HepG2 (cell line): ENCODE measurements around the gene SLC5A6. TPM values are rescaled to one million over a fixed set of nuclear protein-coding genes. Genes with fewer than 3 reads are reported as not detected.
A peak's percentile ranks its signal among the peaks of the same experiment; 100 is the strongest.

Experiments used
- ATAC-seq: fragments of 200-7000 bp; cut with Tn5 transposase; 3 replicates; pipeline ENCODE4 v1.9.1; 2020; ENCODE audit warnings: mild to moderate bottlenecking, moderate library complexity
- BruUV-seq: library from RNA; stranded (reverse); fragments of 400-500 nt; replicated peaks from 2 replicates; lab custom pipeline; 2021; lab: Mats Ljungman, UMichigan
- CTCF ChIA-PET: fragments of 300-600 bp; formaldehyde crosslinking; extraction: SDS; loops from one replicate; lab custom pipeline; 2021; ENCODE audit warnings: low total read pairs, inconsistent platforms, low intra/inter-chr PET ratio; lab: Yijun Ruan, JAX
- POLR2A ChIA-PET: fragments of 350-600 bp; sonication (Branson Sonifier 250); formaldehyde crosslinking; loops from one replicate; lab custom pipeline; 2020; ENCODE audit warnings: antibody characterized with exemption, inconsistent platforms; lab: Yijun Ruan, JAX
- DNase-seq: peaks from one replicate; pipeline ENCODE4 v3.0.0-alpha.2; 2015; ENCODE audit warnings: low spot score
- FAIRE-seq: peaks from 3 replicates; lab custom pipeline; 2011; peaks lifted over from hg19 to GRCh38; lab: Jason Lieb, UNC
- H2AFZ ChIP-seq: one replicate; pipeline ENCODE4 v1.6.1; 2011; ENCODE audit warnings: low read length, inconsistent platforms
- H3K27ac ChIP-seq: fragments of 300-600 bp; 3 replicates; pipeline ENCODE4 v1.8.0; 2011; ENCODE audit warnings: mixed run types, mild to moderate bottlenecking, mixed read lengths, low read length, inconsistent platforms; ENCODE audit not compliant: insufficient read depth; ENCODE audit errors: extremely low read length
- H3K27me3 ChIP-seq, 2 experiments: fragments of 200-600 bp in 1 of 2; 2 replicates in 1 of 2; 3 replicates in 1 of 2; pipeline versions ENCODE4 v1.6.0 to v1.8.0; 2011; ENCODE audit warnings: low read length in 2 of 2, mild to moderate bottlenecking in 2 of 2, moderate library complexity in 2 of 2, inconsistent platforms in 1 of 2; ENCODE audit not compliant: insufficient read depth in 2 of 2, control insufficient read depth in 1 of 2
- H3K36me3 ChIP-seq, 2 experiments: fragments of 200-600 bp in 1 of 2; replicated peaks in 1 of 2; 2 replicates in 1 of 2; 3 replicates in 1 of 2; pipeline versions ENCODE4 v1.5.1 to v1.8.0; 2011; ENCODE audit warnings: low read length in 2 of 2, inconsistent platforms in 1 of 2; ENCODE audit not compliant: insufficient read depth in 2 of 2, control insufficient read depth in 1 of 2
- H3K4me1 ChIP-seq: 2 replicates; pipeline ENCODE4 v1.5.1; 2012; ENCODE audit warnings: low read length, inconsistent platforms; ENCODE audit not compliant: insufficient read depth
- H3K4me2 ChIP-seq: 2 replicates; pipeline ENCODE4 v1.6.0; 2011; ENCODE audit warnings: low read depth, low read length, inconsistent platforms
- H3K4me3 ChIP-seq, 3 experiments: fragments of 200-600 bp in 1 of 3; sonication (generic), shearing (Covaris generic) in 1 of 3; replicated peaks in 1 of 3; 2 replicates each; pipeline ENCODE4 v1.5.1; 2011 to 2016; ENCODE audit warnings: low read length in 3 of 3, inconsistent platforms in 2 of 3, low read depth in 2 of 3, mild to moderate bottlenecking in 2 of 3, control low read depth in 1 of 3, mixed read lengths in 1 of 3; ENCODE audit not compliant: insufficient read depth in 1 of 3
- H3K79me2 ChIP-seq: one replicate; pipeline ENCODE4 v1.6.1; 2011; ENCODE audit warnings: low read length, inconsistent platforms; ENCODE audit not compliant: insufficient read depth
- H3K9ac ChIP-seq: 2 replicates; pipeline ENCODE4 v1.6.0; 2011; ENCODE audit warnings: mild to moderate bottlenecking, low read depth, low read length, inconsistent platforms; ENCODE audit not compliant: insufficient read depth
- H3K9me3 ChIP-seq: 2 replicates; pipeline ENCODE4 v1.5.1; 2012; ENCODE audit warnings: mild to moderate bottlenecking, low read length
- H4K20me1 ChIP-seq: 2 replicates; pipeline ENCODE4 v1.6.0; 2011; ENCODE audit warnings: inconsistent platforms, mild to moderate bottlenecking, low read length, moderate library complexity; ENCODE audit not compliant: insufficient read depth
- AGO2 ChIP-seq: fragments of 200-400 bp; formaldehyde crosslinking; optimal IDR thresholded peaks from 2 replicates; pipeline ENCODE3; 2017; ENCODE audit warnings: mild to moderate bottlenecking, low read depth, low read length, moderate library complexity
- KLF13 ChIP-seq: sonication (generic); formaldehyde crosslinking; IDR thresholded peaks from 2 replicates; pipeline ENCODE4 v1.4.0; 2020; ENCODE audit warnings: mild to moderate bottlenecking, missing genetic modification reagents
- NFIB ChIP-seq: sonication (generic); formaldehyde crosslinking; IDR thresholded peaks from 2 replicates; pipeline ENCODE4 v1.9.0; 2021; ENCODE audit warnings: missing genetic modification reagents, mild to moderate bottlenecking, borderline replicate concordance
- RXRB ChIP-seq: IDR thresholded peaks from 2 replicates; pipeline ENCODE4 v1.6.1; 2016; ENCODE audit warnings: borderline replicate concordance, missing genetic modification reagents, missing compliant biosample characterization
- SPEN ChIP-seq: sonication (generic); formaldehyde crosslinking; IDR thresholded peaks from 2 replicates; pipeline ENCODE4 v1.5.1; 2020; ENCODE audit warnings: low read depth, mild to moderate bottlenecking, missing genetic modification reagents
- ZNF296 ChIP-seq: sonication (generic); formaldehyde crosslinking; conservative IDR thresholded peaks from 2 replicates; pipeline ENCODE4 v1.5.0; 2020; ENCODE audit warnings: mild to moderate bottlenecking, missing genetic modification reagents
- ZNF619 ChIP-seq: sonication (generic); formaldehyde crosslinking; IDR thresholded peaks from 2 replicates; pipeline ENCODE4 v1.4.0; 2020; ENCODE audit warnings: mild to moderate bottlenecking, missing genetic modification reagents
- ZNF878 ChIP-seq: sonication (generic); formaldehyde crosslinking; IDR thresholded peaks from 2 replicates; pipeline ENCODE4 v1.8.1; 2023; ENCODE audit warnings: mild to moderate bottlenecking, missing genetic modification reagents, moderate library complexity
- WGBS: methylation state at CpG from one replicate; pipeline ENCODE4 v1.1.6; 2017; ENCODE audit warnings: low lambda C conversion rate; 5-methylcytosine and 5-hydroxymethylcytosine counted together
- in situ Hi-C: cut with HindIII; loops from 2 replicates; pipeline ENCODE4 v1.10.0; 2017; ENCODE audit warnings: low pct_unique_long_range_greater_than_20kb; ENCODE audit not compliant: extremely low pct_ligation_motif_present
- intact Hi-C: fragments of 100-400 bp; cut with micrococcal nuclease; formaldehyde crosslinking; loops from one replicate; pipeline ENCODE4 v1.10.0; 2022; ENCODE audit not compliant: unreplicated experiment
- polyA plus RNA-seq, 8 experiments: library from polyadenylated mRNA; depleted of rRNA in 3 of 8; stranded (reverse) in 7 of 8; unstranded in 1 of 8; fragments of >200 nt; fragmentation: Illumina TruSeq in 4 of 8; extraction: Trizol in 4 of 8; gene quantifications; 2 replicates each; pipeline versions ENCODE4 v1.2.1 to v1.2.3, GENCODE V29; 2011 to 2016; ENCODE audit warnings: low read depth in 4 of 8, missing spikeins in 1 of 8, mixed read lengths in 1 of 8; ENCODE audit not compliant: insufficient read depth in 1 of 8
- total RNA-seq, 5 experiments: library from RNA; depleted of rRNA; stranded (reverse); fragments of >200 nt; fragmentation: Illumina TruSeq; extraction: Trizol; gene quantifications; 2 replicates each; pipeline ENCODE4 v1.2.3, GENCODE V29; 2016; ENCODE audit warnings: low read depth in 1 of 5
- TF ChIP-seq, protein P1 (sequence below): sonication (generic); formaldehyde crosslinking; IDR thresholded peaks from 2 replicates; pipeline ENCODE4 v1.5.0; 2020; ENCODE audit warnings: missing genetic modification reagents, mild to moderate bottlenecking, borderline replicate concordance

The SLC5A6 gene
- total and polyA plus RNA-seq, 2 of the 13 experiments (the other 11 are each of a cell fraction or from before 2014, with no cell fraction given) = 135 to 417 TPM

DNA sequence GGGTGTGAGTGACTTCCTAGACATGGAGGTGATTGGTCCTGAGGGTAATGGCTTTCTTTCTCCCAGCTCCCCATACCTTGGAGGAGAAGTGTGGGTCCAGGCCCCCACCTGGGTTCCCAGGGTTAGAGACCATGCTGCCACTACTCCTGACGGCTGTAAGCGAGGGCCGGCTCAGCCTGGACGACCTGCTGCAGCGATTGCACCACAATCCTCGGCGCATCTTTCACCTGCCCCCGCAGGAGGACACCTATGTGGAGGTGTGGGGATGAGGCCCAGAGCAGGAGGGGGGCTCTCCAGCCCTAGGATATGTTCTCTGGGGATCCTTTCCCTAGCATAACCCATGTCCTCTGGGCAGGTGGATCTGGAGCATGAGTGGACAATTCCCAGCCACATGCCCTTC lies 26.9 kb upstream of the SLC5A6 start (continued):
- no peak for TF ChIP-seq ZNF878
- TF ChIP-seq RXRB (CRISPR knock-in tag) = no peak
- no peak for TF ChIP-seq ZNF619
- TF ChIP-seq NFIB (CRISPR knock-in tag) = no peak
- no peak for TF ChIP-seq ZNF296 (CRISPR knock-in tag)
- TF ChIP-seq, protein P1, sequence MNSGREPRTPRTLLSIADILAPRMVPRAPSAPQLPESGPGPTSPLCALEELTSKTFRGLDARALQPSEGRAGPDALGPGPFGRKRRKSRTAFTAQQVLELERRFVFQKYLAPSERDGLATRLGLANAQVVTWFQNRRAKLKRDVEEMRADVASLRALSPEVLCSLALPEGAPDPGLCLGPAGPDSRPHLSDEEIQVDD (CRISPR knock-in tag) = no peak
- no peak for TF ChIP-seq KLF13 (CRISPR knock-in tag)

DNA sequence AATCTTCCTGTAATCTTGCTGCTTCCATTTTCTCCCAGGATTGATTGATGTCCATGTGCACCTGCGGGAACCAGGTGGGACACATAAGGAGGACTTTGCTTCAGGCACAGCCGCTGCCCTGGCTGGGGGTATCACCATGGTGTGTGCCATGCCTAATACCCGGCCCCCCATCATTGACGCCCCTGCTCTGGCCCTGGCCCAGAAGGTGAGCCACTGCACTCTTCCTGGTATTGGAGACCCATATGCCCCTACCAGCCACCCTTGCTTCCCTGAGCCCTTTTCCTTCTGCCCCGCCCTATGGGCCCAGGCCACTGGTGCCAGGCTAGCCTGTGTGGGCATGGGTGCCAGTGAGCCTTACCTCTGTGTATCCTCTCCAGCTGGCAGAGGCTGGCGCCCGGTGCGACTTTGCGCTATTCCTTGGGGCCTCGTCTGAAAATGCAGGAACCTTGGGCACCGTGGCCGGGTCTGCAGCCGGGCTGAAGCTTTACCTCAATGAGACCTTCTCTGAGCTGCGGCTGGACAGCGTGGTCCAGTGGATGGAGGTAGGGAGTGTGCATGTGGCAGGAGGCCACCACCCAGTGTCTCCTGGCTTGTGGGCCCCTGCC lies 25.4 kb upstream of the SLC5A6 start:
- in situ Hi-C loops (no loop called here), intact Hi-C loops (no loop called here)
- no peaks in the 10 kb centered on the region for H3K27me3 ChIP-seq
- no peak for TF ChIP-seq SPEN (CRISPR knock-in tag)
- TF ChIP-seq AGO2 = peak; percentile 77
- no peak overlapping the region for H3K4me3 ChIP-seq
- ChIA-PET POLR2A (no interaction called here), CTCF (no interaction called here)
- no peak overlapping the region for H2AFZ ChIP-seq
- no peaks in the 10 kb centered on the region for H3K4me1 ChIP-seq
- no peaks in the 10 kb centered on the region for H4K20me1 ChIP-seq
- WGBS = 96% methylated on average over 15 of the region's 15 CpGs
- no peak overlapping the region for H3K27ac ChIP-seq
- no peak overlapping the region for H3K9ac ChIP-seq
- no peak for FAIRE-seq
- DNase-seq = no peak
- H3K4me2 ChIP-seq = no peak overlapping the region
- no peak for ATAC-seq
- no TSS peak for BruUV-seq
- peaks cover 82 to 96% of the 10 kb centered on the region in 2 experiments for H3K36me3 ChIP-seq
- H3K9me3 ChIP-seq = no peaks in the 10 kb centered on the region
- H3K79me2 ChIP-seq = no peaks in the 10 kb centered on the region
